Bone marrow (tissue), 2 donors: ENCODE data around the gene GPBP1.
"Not testable (repeated sequence)": the region's sequence is repeated elsewhere in the genome, so short reads cannot be mapped to it uniquely, and the experiment has no call there.

ENCODE experiments used
- DNase-seq, 2 donors: peaks; one replicate each; lab custom pipeline; 2025; lab: John Stamatoyannopoulos, UW

The GPBP1 gene

DNA sequence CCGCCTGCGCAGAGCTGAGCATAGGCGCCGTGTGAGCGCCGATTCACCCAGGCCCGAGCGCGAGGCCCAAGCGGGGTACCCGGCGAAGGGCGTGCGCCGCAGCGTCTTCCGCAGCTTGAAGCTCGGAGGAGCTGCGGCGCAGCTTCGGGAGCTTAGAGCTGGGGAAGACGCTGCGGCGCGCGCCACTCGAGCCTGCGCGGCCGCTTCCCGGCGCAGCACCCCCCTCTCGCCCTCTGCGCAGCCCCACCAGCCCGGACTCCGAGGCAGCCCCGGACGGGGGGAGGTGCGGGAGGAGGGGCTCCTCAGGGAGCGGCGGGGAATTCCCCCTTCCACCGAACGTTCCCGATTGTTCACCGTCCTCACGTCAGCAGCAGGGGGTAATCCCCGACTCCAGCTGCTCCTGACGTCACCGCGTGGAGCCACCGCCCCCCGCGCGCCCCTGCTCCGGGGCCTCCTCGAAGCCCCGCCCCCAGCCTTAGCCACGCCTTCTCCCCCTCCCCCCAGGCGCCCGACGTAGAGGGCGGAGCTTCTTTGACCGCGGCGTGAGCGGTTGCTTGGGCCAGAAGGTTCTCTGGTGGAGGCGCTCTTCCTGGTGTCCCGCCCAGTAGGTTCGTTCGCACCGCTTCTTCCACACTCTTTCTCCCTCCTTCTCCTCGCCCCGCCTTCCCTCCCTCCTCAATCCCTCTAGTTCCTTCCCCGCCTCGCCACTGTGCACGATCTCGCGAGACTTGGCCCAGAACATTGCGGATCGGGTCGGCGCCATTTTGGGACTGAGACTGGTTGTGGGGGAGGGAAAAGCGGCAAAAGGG lies at the start of gene GPBP1:
GPBP1 (plus strand) TSS at position 741 of the 809 bp plus-strand sequence. CDS start 40,072 bp downstream, outside the sequence.
- DNase-seq: peak; percentile 99 to 100

GRCh38 chr5:57128325-57128724 lies 45.5 kb upstream of the GPBP1 start:
- DNase-seq: no peak

DNA sequence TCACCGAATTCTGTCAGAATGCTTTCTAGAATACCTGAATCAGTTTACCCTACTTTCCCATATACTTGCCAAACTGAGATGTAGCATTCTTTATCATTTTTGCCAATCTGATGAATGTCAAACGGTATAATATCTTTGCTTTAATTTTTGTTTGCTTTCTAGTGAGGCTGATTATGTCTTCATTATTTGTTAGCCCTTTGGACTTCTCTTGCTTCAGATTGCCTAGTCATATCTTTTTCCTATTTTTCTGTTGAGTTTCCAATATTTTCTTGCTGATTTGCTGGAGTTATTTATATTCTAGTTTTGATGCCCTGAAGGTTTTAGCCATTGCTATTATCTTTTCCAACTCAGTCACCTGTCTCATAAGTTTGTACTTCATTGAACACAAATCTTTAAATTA lies 40.3 kb upstream of the GPBP1 start:
- DNase-seq: no peak

DNA sequence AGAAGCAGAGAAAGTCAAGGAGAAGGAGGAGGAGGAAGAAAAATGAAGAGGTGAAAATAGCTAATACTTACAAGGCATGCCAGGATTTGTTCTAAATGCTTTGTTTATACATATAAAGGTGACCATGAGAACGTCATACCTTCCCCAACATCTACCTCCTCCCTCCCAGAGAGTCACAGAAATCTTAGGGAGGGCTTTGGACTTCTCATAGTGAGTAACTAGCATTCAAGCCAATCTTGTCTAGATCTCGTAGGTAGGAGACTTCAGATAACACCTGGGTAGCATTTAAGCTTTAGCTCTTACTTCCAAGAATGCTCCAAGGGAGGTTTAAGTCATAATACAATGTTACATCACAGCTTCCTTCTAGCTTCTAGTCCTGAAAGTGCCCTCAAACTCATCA lies 36.5 kb upstream of the GPBP1 start:
- DNase-seq: no peak

- DNase-seq: no peak
Measured at GRCh38 chr5:57152316-57152715, 21.5 kb upstream of the GPBP1 start.

- DNase-seq: no peak
Measured at GRCh38 chr5:57155033-57155432, 18.8 kb upstream of the GPBP1 start.

DNA sequence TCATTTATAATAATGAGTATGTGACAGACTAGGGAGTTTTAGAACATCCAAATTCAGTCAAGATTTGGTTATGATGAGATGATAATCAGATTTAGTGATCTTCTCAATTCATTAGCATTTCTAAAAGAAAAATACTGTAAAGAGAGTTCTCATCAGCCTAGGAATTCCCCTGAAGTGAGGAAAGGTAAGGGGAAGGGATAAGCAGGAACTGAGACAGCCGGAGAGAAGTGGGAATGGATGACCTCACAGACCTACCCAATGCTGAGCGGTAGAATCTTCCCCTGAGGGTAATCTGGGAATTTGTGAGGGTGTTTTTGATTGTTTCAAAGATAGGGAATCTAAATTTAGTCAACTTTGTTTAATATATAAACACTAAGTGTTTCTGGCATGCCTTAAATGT lies 16.7 kb upstream of the GPBP1 start:
- no peak for DNase-seq

GRCh38 chr5:57157666-57158065 lies 16.2 kb upstream of the GPBP1 start:
- no peak for DNase-seq

DNA sequence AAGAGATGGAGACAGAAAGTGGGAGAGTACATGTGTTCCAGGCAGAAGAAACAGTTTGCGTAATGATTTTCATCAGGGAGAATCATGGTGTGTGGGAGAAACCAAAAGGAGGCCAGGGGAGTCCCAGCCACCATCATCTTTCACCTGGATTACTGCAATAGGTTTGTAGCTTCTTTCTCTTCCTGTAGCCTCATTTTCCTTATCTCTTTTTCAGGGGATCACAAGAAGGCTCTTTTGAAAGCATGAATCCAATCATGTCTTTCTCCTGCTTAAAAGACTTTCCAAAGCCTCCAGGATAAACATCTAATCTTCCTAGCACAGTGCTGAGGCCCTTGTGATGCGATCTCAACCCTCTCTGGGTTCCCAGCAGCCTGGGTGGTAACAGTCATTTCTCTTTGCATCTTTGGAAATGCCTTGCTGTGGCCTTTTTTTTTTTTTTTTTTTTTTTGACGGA lies 10.3 kb upstream of the GPBP1 start:
- no peak for DNase-seq

GRCh38 chr5:57164124-57164523 lies 9.7 kb upstream of the GPBP1 start:
- no peak for DNase-seq

GRCh38 chr5:57165171-57165570 lies 8.7 kb upstream of the GPBP1 start:
- not testable (repeated sequence) for DNase-seq

DNA sequence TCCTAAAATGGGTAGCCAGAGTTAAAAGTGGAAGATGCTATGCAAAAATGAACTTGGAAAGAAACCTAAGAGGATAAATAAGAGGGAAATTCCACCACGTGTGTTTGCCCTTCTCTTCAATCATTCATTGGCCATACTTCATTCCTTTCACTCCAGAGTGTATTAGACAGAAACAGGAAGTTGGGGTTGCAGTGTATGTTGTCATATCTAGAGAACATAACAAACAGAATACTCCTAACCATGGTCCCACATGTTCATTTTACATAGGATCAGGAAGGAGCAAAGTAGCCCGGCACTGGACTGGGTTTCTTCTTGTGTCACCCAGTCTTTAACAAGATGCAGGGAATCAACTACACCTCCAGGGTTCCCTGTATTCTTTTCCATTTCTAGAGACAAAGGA lies 7.6 kb upstream of the GPBP1 start:
- peak in 1 of 2 donors; percentile 30 for DNase-seq

GRCh38 chr5:57167201-57167600 lies 6.7 kb upstream of the GPBP1 start:
- no peak for DNase-seq

DNA sequence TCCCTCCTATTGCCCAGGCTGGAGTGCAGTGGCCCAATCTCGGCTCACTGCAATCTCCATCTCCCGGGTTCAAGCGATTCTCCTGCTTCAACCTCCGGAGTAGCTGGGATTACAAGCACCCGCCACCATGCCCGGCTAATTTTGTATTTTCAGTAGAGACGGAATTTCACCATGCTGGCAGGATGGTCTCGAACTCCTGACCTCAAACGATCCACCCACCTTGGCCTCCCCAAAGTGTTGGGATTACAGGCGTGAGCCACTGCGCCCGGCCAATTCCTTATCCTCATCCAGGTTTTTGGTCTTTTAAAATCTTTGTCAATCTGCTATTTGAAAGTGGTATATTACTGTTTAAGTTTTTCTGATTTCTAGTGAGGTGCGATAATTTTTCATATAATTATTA lies 3.7 kb upstream of the GPBP1 start:
- DNase-seq: not testable (repeated sequence)

DNA sequence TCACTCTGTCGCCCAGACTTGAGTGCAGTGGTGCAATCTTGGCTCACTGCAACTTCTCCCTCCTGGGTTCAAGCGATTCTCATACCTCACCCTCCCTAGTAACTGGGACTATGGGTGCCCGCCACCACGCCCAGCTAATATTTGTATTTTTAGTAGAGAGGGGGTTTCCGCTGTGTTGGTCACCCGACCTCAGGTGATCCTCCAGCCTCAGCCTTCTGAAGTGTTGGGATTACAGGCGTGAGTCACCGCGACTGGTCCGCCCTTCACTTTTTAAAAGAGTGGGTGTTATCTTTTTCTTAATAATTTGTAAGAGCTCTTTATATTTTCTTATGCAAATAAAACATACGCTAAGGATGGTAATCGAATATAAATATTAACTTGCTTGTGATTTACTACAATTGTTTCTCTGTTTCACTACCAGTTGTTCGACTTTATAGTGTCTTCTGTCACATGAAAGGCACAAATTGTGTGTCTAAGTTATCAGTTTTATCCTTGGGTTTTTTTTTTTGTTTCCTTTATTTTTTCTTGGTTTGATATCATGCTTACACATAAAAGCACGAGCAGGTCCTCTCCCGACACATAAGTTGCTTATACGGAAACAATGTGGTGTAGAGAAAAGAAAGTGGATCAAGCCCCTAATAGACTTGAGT lies 1.9 kb upstream of the GPBP1 start:
- no peak for DNase-seq

DNA sequence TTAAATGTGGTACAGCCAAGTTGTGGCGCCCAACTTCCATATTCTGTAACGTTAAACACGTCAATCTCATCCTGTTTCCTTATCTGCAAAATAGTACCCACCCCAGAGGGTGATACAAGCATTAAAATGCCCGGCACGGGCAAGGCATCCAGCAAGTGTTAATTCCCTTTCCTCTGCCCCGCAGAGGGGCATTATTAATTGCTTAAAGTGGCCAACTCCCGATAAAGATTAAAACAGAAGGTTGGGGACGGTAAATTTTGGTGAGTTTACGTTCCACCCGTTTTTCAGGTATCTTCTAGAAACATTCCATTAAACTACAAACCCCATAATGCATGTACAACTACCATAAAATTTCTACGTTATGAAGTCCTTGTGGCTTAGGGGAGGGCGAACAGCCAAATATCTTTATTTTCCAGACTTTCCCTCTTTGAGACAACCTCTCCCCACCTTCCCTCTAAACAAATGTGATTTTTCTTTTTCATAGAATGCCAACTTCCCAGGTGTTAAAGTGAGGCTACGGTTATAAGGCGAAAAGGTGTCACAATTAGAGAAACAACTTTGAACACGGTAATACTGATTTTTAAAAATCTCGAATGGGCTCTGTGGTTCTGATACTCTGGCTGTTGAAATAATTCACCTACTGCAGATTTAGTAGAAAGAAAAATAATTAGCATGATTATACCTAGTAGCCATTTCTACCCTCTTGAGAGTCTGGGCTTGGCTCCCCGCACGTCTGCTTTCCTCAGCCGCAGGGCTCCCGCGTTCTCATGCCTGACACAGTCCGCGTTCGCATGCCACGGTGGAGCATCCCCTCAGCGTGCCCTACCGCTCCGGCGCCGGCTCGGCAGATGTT lies 1.2 kb upstream of the GPBP1 start:
- DNase-seq: peak; percentile 12 to 26

GRCh38 chr5:57174128-57174889 lies 450 bp downstream of the GPBP1 start:
- DNase-seq: peak in 1 of 2 donors; percentile 65

GRCh38 chr5:57174890-57175510 lies 1.1 kb downstream of the GPBP1 start:
- no peak for DNase-seq

DNA sequence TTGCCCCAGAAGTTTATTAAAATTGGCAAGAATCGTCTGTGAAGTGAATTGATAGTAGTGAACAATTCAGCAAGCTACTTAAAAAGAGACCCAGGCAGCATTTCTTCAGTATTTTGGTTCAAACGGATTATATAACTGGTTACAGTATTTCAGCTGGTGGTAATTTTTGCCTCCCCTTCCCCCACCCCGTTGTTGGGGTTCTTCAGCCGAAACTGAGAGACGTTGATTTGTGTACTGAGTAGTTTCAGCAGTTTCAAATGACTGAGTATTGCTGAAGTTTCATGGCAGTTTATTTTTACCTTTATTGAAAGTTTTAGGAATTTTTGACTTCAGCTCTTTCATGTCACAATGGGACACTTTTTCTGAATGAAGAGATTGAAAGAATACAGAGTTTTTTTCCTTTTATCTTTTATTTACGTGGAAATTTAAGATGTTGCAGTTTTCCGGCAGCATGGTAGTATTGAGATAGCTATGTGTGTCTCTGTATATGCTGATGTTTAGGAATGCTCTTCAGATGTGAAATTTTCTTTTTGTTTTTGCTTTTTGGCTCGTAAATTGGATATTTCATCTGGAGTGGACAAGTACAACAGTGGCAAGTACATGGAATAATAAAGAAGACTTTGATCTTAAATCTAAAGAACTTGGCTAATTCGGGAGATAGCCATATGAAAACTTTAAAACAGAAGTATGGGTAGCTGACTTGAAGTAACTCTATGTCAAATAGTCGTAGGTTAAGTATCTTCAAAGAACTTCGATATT lies 1.9 kb downstream of the GPBP1 start:
- no peak for DNase-seq

DNA sequence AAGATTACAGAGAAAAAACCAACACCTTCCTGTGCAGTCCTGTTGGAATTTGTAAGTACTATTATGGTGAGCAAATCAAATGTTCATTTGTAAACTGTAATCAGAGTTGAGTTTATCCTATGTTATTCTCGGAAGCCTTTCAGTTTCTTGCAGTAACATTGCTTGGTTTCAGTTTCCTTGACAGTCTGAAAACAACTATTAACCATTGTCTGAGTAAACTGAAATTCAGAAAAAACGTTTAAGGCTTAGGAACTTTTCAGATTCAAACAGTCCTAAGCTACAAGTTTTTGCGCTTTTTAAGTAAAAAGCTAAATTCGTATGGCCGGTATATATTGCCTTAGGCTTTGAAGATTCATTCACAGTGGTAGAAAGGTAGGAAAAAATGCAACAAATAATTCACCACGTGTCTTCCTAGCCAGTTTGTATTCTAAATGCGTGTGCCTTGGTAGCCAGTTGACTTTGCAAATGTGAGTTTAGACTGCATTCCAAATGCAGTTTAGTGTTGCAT lies 2.5 kb downstream of the GPBP1 start:
- no peak for DNase-seq
